DND-41 (cell line): ENCODE data around the gene ZDHHC11.
"Not testable (repeated sequence)": the region's sequence is repeated elsewhere in the genome, so short reads cannot be mapped to it uniquely, and the experiment has no call there.

ENCODE experiments used
- ATAC-seq: fragments of 200-7000 bp; cut with Tn5 transposase; 3 replicates; pipeline ENCODE4 v1.9.1; 2021; ENCODE audit warnings: low read depth; ENCODE audit not compliant: insufficient read depth
- DNase-seq: peaks from one replicate; pipeline ENCODE4 v3.0.0-alpha.2; 2020
- H2AFZ ChIP-seq: 2 replicates; pipeline ENCODE4 v1.6.0; 2012; ENCODE audit warnings: low read depth, low read length
- H3K27ac ChIP-seq: 2 replicates; pipeline ENCODE4 v1.5.1; 2012; ENCODE audit warnings: low read length, inconsistent platforms
- H3K27me3 ChIP-seq: fragments of 200-600 bp; sonication (generic); 2 replicates; pipeline ENCODE4 v1.6.0; 2012; ENCODE audit warnings: low read length, mild to moderate bottlenecking, inconsistent platforms; ENCODE audit not compliant: insufficient read depth, poor library complexity
- H3K36me3 ChIP-seq: 2 replicates; pipeline ENCODE4 v1.5.1; 2012; ENCODE audit warnings: low read length, inconsistent platforms; ENCODE audit not compliant: insufficient read depth
- H3K4me1 ChIP-seq: 2 replicates; pipeline ENCODE4 v1.5.1; 2012; ENCODE audit warnings: mild to moderate bottlenecking, low read length; ENCODE audit not compliant: insufficient read depth
- H3K4me2 ChIP-seq: 2 replicates; pipeline ENCODE4 v1.6.0; 2012; ENCODE audit warnings: mild to moderate bottlenecking, moderate library complexity, low read length, inconsistent platforms; ENCODE audit not compliant: insufficient read depth
- H3K4me3 ChIP-seq, 2 experiments: fragments of 200-600 bp in 1 of 2; shearing (Covaris generic) in 1 of 2; 2 replicates each; pipeline ENCODE4 v1.5.1; 2012 to 2016; ENCODE audit warnings: inconsistent platforms in 2 of 2, low read length in 2 of 2, mild to moderate bottlenecking in 2 of 2, low read depth in 1 of 2, moderate library complexity in 1 of 2
- H3K79me2 ChIP-seq: 2 replicates; pipeline ENCODE4 v1.6.0; 2012; ENCODE audit warnings: low read length, inconsistent platforms; ENCODE audit not compliant: insufficient read depth
- H3K9ac ChIP-seq: 2 replicates; pipeline ENCODE4 v1.6.0; 2012; ENCODE audit warnings: low read depth, mild to moderate bottlenecking, inconsistent platforms, low read length, moderate library complexity
- H3K9me3 ChIP-seq: 2 replicates; pipeline ENCODE4 v1.5.1; 2012; ENCODE audit warnings: low read length, moderate library complexity, mild to moderate bottlenecking, inconsistent platforms; ENCODE audit not compliant: insufficient read depth, severe bottlenecking
- H4K20me1 ChIP-seq: 2 replicates; pipeline ENCODE4 v1.6.0; 2012; ENCODE audit warnings: low read length; ENCODE audit not compliant: insufficient read depth

The ZDHHC11 gene

DNA sequence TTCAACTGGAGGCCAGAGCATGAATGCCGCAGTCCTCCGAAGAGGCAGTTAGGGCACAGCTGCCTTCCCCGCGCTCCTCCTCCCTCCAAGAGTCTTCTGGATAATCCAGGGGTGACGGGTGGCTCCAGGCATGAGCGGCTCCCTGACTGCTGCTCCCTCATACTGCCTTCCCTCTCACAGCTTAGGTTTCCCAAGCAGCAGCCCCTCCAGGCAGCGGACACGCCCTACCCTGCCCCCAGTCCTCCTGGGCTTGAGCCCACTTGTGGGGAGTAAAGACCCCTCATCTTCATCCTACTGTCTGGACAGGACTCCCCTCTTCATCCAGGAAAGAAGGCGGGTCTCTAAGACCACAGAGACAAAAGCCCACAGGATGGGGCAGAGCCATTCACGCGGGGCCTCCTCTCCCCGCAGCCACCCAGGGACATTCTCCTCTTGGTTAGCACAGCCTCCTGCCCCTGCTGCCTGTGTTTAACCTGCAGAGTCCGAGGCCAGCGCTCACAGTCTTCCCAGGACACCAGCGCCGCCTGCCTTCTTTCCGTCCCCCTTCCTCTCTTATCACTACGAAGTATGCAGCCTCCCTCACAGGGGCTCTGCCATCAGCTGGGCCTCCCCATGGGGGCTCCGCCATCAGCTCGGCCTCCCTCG, 5.6 kb downstream of the ZDHHC11 start:
- H3K36me3 ChIP-seq, H3K4me2 ChIP-seq, H4K20me1 ChIP-seq, H3K4me3 ChIP-seq, H2AFZ ChIP-seq, H3K4me1 ChIP-seq, H3K27me3 ChIP-seq, ATAC-seq, DNase-seq, H3K9me3 ChIP-seq, H3K9ac ChIP-seq, H3K79me2 ChIP-seq, H3K27ac ChIP-seq: not testable (repeated sequence)

DNA sequence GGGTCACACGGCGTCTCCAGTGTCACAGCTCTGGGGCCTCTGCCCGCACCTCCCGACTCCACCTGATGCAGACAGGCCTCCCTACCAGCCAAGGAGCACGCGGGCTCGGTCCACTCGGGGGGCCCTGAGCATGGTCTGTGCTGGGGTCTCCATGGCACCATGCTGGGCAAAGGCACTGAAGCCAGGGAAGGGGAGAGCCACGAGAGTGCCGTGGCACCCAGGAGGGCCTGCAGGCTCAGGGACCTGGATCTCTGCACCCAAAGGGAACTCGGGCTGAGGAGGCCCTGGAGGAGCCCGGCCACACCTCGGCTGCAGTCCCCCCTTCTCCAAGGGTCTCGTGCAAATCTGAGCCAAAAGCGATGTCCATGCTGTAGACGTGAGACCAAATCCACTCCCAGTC, 6.4 kb downstream of the ZDHHC11 start:
- not testable (repeated sequence) for ATAC-seq, H3K27ac ChIP-seq, H3K4me2 ChIP-seq

DNA sequence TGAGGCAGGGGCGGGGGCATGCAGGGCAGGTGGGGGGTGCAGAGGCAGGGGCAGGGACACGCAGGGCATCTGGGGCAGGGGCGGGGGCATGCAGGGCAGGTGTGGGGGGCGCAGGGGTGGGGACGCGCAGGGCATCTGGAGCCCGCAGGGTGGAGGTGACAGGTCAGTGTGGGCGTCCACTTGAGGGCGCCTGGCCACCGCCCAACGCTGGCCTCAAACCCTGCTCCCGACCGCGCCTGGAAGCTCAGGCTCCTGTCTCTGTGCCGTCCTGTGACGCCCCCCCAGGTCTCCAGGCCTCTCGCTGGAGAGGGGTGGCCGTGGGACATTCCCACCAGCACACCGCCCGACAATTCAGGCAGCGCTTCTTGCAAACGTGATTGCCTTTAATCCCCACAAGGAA, 6.9 kb downstream of the ZDHHC11 start:
- H3K27me3 ChIP-seq, H2AFZ ChIP-seq, H3K4me2 ChIP-seq, H3K4me3 ChIP-seq, H3K79me2 ChIP-seq, DNase-seq, H3K36me3 ChIP-seq, H3K9ac ChIP-seq, H3K4me1 ChIP-seq, ATAC-seq, H4K20me1 ChIP-seq, H3K9me3 ChIP-seq, H3K27ac ChIP-seq: not testable (repeated sequence)

More for the DNA sequence above, 6.4 kb downstream of the ZDHHC11 start:
- not testable (repeated sequence) for H3K4me1 ChIP-seq, H3K79me2 ChIP-seq, H3K36me3 ChIP-seq, H2AFZ ChIP-seq, H3K9me3 ChIP-seq, H3K4me3 ChIP-seq, H3K27me3 ChIP-seq, H3K9ac ChIP-seq, H4K20me1 ChIP-seq, DNase-seq

DNA sequence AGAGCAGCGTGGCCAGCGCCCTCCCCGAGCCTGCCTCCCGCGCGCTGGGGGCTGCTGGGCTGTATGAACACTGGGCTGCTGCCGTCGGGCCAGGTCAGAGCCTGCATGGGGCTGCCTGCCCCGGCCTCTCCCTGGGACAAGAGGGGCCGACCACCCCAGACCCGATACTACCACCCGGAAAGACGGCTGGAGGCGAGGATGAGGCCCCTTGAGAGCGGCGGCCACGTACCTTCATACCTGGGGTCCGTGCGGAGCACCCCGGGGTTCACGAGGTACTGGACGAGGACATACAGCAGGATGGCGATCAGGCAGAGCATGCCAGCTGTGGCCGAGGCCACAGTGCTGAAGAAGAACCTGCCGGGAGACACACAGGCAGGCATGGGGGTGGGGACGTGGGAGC, 7.4 kb downstream of the ZDHHC11 start:
- H3K9me3 ChIP-seq, H3K9ac ChIP-seq, H3K79me2 ChIP-seq, H3K27me3 ChIP-seq, ATAC-seq, DNase-seq, H3K4me3 ChIP-seq, H3K4me1 ChIP-seq, H3K36me3 ChIP-seq, H3K4me2 ChIP-seq, H3K27ac ChIP-seq, H2AFZ ChIP-seq, H4K20me1 ChIP-seq: not testable (repeated sequence)

DNA sequence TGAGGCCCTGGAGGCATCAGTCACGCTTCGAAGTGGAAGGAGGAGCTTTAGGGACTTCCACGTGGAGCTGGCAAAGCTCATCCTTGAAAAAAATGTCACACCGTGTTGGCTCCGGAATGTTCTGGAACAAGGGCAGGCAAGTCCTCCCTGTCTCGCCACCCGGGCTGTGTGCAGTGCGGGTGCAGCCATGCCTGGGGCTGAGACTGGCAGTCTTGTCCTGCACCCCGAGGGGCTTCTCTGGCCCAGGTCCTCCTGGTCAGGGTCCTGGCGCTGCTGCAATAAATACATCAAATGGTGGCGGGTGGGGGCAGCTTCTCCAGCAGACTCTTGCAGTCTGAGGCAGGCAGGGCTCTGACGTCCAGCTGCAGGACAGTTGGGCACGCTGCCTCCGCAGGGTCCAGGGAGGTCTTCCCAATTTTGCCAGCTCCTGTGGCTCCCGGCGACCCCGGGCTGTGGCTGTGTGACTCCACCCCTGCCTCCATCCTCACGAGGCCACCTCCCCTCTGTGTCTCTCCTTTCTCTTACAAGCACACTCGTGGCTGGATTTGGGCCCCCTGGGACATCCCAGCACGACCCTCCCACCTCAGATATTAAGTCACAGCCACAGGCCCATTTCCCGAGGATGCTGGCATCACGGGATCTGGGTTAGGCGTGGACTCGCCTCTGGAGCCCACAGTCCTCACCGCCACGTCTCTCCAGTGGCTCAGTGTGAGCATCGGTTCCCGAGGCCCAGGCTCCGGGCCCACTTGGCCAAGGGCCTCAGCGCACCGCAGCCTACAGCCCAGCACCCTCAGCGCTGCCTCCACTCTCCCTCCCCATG, 8.2 kb downstream of the ZDHHC11 start:
- not testable (repeated sequence) for H3K27me3 ChIP-seq, H3K27ac ChIP-seq, H3K9ac ChIP-seq, H2AFZ ChIP-seq, ATAC-seq, H3K4me2 ChIP-seq, DNase-seq, H3K4me3 ChIP-seq, H3K4me1 ChIP-seq, H3K9me3 ChIP-seq, H3K36me3 ChIP-seq, H3K79me2 ChIP-seq, H4K20me1 ChIP-seq

DNA sequence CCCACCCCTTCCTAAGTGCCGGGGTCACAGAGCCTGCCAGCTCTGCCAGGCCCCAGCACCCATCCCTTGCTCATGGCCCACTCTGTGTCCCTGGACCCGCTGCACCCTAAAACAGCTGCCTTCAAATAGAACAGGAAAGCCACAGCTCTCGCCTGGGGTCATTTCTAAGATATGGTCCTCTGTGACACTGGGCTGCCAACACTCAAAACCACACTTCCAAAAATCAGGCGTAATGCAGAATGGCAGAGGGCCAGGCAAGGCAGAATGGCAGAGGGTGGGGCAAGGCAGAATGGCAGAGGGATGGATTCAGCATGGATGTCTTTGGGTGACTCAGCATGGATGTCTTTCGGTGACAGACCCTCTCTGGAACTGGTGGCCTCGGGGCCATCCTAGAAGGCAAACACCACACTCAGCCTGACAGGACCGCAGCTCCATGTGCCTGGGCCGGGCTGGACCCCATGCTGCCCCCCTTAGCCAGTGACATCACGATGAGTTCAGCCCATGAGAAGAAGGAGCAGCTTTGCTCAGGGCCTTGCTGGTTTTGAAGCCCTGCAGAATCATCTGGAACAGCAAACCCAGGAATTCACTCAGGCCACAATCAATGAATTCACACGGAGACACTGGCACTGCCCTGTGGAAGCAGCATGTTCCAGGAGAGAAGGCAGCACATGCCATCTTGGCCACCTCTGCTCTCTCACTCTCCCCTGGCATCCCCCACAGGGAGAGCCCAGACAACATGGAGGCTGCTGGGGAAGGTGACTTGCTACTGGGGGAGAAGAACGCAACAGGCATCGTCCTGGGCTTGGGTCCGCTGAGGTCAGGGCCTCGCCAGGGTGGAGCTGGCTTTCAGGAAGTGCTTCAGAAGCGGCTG, 9.0 kb downstream of the ZDHHC11 start:
- not testable (repeated sequence) for DNase-seq, H3K79me2 ChIP-seq, H3K9me3 ChIP-seq, H3K4me2 ChIP-seq, H3K27me3 ChIP-seq, ATAC-seq, H3K9ac ChIP-seq, H3K36me3 ChIP-seq, H3K27ac ChIP-seq, H3K4me3 ChIP-seq, H4K20me1 ChIP-seq, H3K4me1 ChIP-seq, H2AFZ ChIP-seq

DNA sequence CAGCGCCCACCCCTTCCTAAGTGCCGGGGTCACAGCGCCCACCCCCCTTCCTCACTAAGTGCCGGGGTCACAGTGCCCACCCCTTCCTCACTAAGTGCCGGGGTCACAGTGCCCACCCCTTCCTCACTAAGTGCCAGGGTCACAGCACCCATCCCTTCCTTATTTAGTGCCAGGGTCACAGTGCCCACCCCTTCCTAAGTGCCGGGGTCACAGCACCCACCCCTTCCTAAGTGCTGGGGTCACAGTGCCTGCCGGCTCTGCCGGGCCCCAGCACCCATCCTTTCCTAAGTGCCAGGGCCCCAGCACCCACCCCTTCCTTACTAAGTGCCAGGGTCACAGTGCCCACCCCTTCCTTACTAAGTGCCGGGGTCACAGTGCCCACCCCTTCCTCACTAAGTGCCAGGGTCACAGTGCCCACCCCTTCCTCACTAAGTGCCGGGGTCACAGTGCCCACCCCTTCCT, 9.8 kb downstream of the ZDHHC11 start:
- H3K4me2 ChIP-seq, H3K27me3 ChIP-seq, H3K4me1 ChIP-seq, H4K20me1 ChIP-seq, H3K27ac ChIP-seq, H3K4me3 ChIP-seq, DNase-seq, H3K36me3 ChIP-seq, ATAC-seq, H3K9me3 ChIP-seq, H2AFZ ChIP-seq, H3K9ac ChIP-seq, H3K79me2 ChIP-seq: not testable (repeated sequence)
